ENCODE results near the gene VPS35L.

The VPS35L gene

DNA sequence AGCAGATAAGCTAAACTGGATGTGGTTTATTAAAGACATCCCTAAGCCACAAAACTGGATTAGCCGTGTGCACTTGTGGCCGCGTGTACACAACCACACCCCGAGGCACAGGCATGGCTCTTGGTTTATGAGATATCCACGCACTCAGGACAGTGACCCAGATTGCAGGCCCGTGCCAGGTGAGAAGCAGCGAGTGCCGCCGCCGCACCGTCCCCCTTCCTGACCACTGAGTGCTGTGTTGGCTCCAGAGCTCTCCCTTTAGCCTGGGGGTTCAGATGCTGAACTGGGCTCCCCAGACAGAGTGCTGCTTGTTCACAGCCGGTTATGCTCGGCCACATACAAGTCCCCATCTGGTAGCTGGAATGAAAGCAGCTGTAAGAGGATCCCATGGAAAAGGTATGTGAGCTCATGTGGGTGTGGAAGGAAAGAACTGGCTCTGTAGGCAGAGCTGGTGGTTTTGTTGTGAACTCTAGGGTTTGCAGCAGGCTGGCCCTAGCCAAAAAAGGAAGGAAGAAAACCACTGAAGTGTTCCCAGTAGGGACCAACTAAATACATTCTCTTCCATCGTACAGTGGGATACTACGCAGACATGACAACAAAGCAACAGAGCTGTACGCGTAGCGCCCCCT is 133.0 kb downstream of the VPS35L start:
- Histone ChIP-seq H3K36me3 (ENCODE audit: control insufficient read depth, low read depth, low read length) (peaks cover 22% of the 10 kb centered on the region), H3K27me3 (ENCODE audit: control insufficient read depth, insufficient read depth, low read length) (no peaks in the 10 kb centered on the region), H3K27ac (ENCODE audit: low read length) (no peak overlapping the region), H3K4me1 (ENCODE audit: control insufficient read depth, low read depth, low read length) (no peaks in the 10 kb centered on the region), H3K9ac (ENCODE audit: low read length) (no peak overlapping the region), H3K4me3 (ENCODE audit: low read length) (no peak overlapping the region), H3K9me3 (ENCODE audit: control insufficient read depth, low read depth, low read length) (no peaks in the 10 kb centered on the region)

GRCh38 chr16:19689342-19689741 is 133.8 kb downstream of the VPS35L start:
- Histone ChIP-seq H3K4me3 (ENCODE audit: low read length) (no peak overlapping the region), H3K9me3 (ENCODE audit: control insufficient read depth, low read depth, low read length) (no peaks in the 10 kb centered on the region), H3K9ac (ENCODE audit: low read length) (no peak overlapping the region), H3K36me3 (ENCODE audit: control insufficient read depth, low read depth, low read length) (peaks cover 19% of the 10 kb centered on the region), H3K27ac (ENCODE audit: low read length) (no peak overlapping the region), H3K4me1 (ENCODE audit: control insufficient read depth, low read depth, low read length) (no peaks in the 10 kb centered on the region), H3K27me3 (ENCODE audit: control insufficient read depth, insufficient read depth, low read length) (no peaks in the 10 kb centered on the region)

DNA sequence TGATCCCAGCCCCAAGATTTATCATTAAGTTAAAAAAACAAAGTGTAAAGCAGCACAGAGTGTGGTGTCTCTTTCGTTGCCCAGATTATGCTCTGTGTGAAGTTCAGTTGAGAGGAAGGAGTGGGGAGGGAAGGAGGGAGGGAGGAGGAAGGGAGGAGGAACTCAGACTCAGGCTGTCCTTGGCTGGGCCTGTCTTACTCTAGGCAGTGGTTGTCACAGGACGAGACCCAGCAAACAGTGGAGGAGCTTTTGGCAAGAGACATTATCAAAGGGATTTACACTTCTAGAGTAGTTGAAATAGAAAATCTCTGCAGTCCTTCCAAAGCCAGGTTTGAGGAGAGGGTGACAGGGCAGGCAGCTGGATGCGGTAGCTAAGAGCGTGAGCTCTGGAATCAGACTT is 134.7 kb downstream of the VPS35L start:
- Histone ChIP-seq H3K27ac (ENCODE audit: low read length) (no peak overlapping the region), H3K4me1 (ENCODE audit: control insufficient read depth, low read depth, low read length) (no peaks in the 10 kb centered on the region), H3K27me3 (ENCODE audit: control insufficient read depth, insufficient read depth, low read length) (no peaks in the 10 kb centered on the region), H3K9me3 (ENCODE audit: control insufficient read depth, low read depth, low read length) (no peaks in the 10 kb centered on the region), H3K36me3 (ENCODE audit: control insufficient read depth, low read depth, low read length) (peaks cover 17% of the 10 kb centered on the region), H3K9ac (ENCODE audit: low read length) (no peak overlapping the region), H3K4me3 (ENCODE audit: low read length) (no peak overlapping the region)

- Histone ChIP-seq H3K9ac (ENCODE audit: low read length) (no peak overlapping the region), H3K36me3 (ENCODE audit: control insufficient read depth, low read depth, low read length) (peaks cover 12% of the 10 kb centered on the region), H3K9me3 (ENCODE audit: control insufficient read depth, low read depth, low read length) (no peaks in the 10 kb centered on the region), H3K4me3 (ENCODE audit: low read length) (no peak overlapping the region), H3K4me1 (ENCODE audit: control insufficient read depth, low read depth, low read length) (no peaks in the 10 kb centered on the region), H3K27me3 (ENCODE audit: control insufficient read depth, insufficient read depth, low read length) (no peaks in the 10 kb centered on the region), H3K27ac (ENCODE audit: low read length) (no peak overlapping the region)
These were observed 135.7 kb downstream of the VPS35L start for GRCh38 chr16:19691161-19691711.

DNA sequence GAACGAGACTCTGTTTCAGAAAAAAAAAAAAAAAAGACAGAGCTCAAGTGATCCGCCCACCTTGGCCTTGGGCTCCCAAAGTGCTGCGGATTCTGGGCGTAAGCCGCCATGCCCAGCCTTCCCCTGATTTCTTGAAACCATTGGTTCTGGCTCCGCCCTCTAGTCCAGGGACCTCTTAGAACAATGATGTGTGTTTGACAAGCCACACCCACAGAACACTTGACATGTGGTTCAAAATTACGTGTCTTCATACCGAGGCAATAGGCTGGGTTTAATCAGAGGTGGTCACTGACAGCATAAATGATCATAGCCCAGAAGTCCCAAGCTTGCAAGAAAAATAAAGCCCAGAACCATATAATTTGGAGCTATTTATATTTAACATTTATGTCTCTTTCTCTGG is 139.5 kb downstream of the VPS35L start:
- no peaks in the 10 kb centered on the region for H3K4me1 ChIP-seq (ENCODE audit: control insufficient read depth, low read depth, low read length)
- H3K9me3 ChIP-seq (ENCODE audit: control insufficient read depth, low read depth, low read length) = no peaks in the 10 kb centered on the region
- H3K9ac ChIP-seq (ENCODE audit: low read length) = no peak overlapping the region
- H3K36me3 ChIP-seq (ENCODE audit: control insufficient read depth, low read depth, low read length) = peaks cover 23% of the 10 kb centered on the region
- H3K27me3 ChIP-seq (ENCODE audit: control insufficient read depth, insufficient read depth, low read length) = no peaks in the 10 kb centered on the region
- H3K27ac ChIP-seq (ENCODE audit: low read length) = no peak overlapping the region
- no peak overlapping the region for H3K4me3 ChIP-seq (ENCODE audit: low read length)

GRCh38 chr16:19696328-19696727 is 140.8 kb downstream of the VPS35L start:
- H3K36me3 ChIP-seq (ENCODE audit: control insufficient read depth, low read depth, low read length) = peaks cover 37% of the 10 kb centered on the region
- no peak overlapping the region for H3K27ac ChIP-seq (ENCODE audit: low read length)
- H3K9me3 ChIP-seq (ENCODE audit: control insufficient read depth, low read depth, low read length) = no peaks in the 10 kb centered on the region

GRCh38 chr16:19696961-19697360 is 141.5 kb downstream of the VPS35L start:
- Histone ChIP-seq H3K4me3 (ENCODE audit: low read length) (no peak overlapping the region), H3K9me3 (ENCODE audit: control insufficient read depth, low read depth, low read length) (no peaks in the 10 kb centered on the region), H3K27me3 (ENCODE audit: control insufficient read depth, insufficient read depth, low read length) (no peaks in the 10 kb centered on the region), H3K9ac (ENCODE audit: low read length) (no peak overlapping the region), H3K27ac (ENCODE audit: low read length) (no peak overlapping the region), H3K4me1 (ENCODE audit: control insufficient read depth, low read depth, low read length) (no peaks in the 10 kb centered on the region), H3K36me3 (ENCODE audit: control insufficient read depth, low read depth, low read length) (peaks cover 33% of the 10 kb centered on the region)

More at GRCh38 chr16:19696328-19696727, 140.8 kb downstream of the VPS35L start:
- Histone ChIP-seq H3K4me1 (ENCODE audit: control insufficient read depth, low read depth, low read length) (no peaks in the 10 kb centered on the region), H3K4me3 (ENCODE audit: low read length) (no peak overlapping the region), H3K9ac (ENCODE audit: low read length) (no peak overlapping the region), H3K27me3 (ENCODE audit: control insufficient read depth, insufficient read depth, low read length) (no peaks in the 10 kb centered on the region)

DNA sequence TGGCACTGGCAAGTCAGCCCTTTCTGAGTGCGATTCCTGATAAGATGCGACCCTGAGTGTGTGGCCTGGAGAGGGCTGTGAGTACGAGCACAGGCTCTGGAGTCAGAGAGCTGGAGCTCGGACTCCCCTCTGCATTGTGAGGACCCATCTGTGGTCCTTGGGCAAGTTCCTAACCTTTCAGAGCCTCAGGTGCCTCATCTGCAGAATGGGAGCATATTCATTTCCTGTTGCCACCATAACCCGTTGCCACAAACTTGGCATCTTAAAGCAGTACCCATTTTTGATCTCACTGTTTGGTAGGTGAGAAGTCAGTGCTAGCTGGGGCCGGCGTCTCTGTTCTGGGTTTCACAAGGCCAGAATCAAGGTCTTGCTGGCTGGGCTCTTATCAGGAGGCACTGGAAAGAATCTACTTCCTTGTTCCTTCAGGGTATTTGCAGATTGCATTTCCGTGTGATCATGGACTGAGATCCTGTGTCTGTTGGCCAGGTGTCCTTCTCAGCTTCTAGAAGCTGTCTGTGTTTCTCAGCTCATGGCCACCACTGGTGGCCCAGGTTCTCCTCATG is 142.3 kb downstream of the VPS35L start:
- no peak overlapping the region for H3K9ac ChIP-seq (ENCODE audit: low read length)
- H3K9me3 ChIP-seq (ENCODE audit: control insufficient read depth, low read depth, low read length) = no peaks in the 10 kb centered on the region
- no peak overlapping the region for H3K4me3 ChIP-seq (ENCODE audit: low read length)
- H3K27ac ChIP-seq (ENCODE audit: low read length) = no peak overlapping the region
- no peaks in the 10 kb centered on the region for H3K27me3 ChIP-seq (ENCODE audit: control insufficient read depth, insufficient read depth, low read length)
- peaks cover 41% of the 10 kb centered on the region for H3K36me3 ChIP-seq (ENCODE audit: control insufficient read depth, low read depth, low read length)
- no peaks in the 10 kb centered on the region for H3K4me1 ChIP-seq (ENCODE audit: control insufficient read depth, low read depth, low read length)

DNA sequence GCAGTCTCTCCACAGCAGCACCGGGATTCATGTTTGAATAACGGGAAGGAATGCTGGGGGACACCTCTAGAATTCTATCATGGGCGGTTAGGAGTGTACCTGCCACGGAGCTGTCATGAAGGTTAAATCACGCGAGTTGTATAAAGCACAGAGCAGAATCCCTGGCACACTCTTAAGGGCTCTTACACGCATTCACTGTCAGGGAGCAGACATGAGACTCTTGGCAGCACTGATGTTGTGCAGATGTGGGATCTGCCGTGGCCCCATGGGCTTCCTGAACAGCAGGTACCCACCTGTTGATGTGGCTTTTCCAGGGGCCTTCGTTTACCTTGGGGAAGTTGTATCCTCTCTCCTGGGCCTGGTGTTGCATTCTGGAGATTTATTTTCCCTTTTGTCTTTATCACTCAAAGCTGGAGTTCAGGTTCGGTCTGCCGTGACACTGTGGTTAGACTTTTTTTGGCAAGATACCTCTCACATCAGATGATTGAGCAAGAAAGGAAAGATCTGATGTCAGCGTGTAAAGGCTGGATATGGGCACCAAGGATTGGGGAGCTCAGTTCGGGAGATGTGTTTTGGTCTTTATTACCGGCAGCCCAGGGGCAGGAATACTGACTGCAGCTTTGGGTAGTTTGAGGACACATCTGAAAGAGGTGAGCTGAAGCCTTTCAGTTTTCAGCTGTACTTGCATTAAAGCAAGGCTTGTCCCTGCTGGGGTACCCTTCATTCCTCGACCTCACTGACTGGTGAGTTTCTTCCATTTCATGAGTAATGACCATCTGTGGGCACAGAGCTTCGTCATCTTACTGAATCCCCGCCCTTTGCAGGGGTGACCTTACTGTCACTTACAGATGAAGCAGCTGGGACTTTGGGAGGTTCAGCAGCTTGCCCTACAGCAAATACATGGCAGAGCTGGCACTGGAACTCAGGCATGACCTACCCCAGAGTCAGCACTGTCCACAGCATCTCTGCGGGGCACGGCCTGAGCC is 143.3 kb downstream of the VPS35L start:
- H3K36me3 ChIP-seq (ENCODE audit: control insufficient read depth, low read depth, low read length) = peaks cover 50% of the 10 kb centered on the region
- no peak overlapping the region for H3K4me3 ChIP-seq (ENCODE audit: low read length)
- H3K27me3 ChIP-seq (ENCODE audit: control insufficient read depth, insufficient read depth, low read length) = no peaks in the 10 kb centered on the region
- no peak overlapping the region for H3K27ac ChIP-seq (ENCODE audit: low read length)
- no peaks in the 10 kb centered on the region for H3K9me3 ChIP-seq (ENCODE audit: control insufficient read depth, low read depth, low read length)
- no peak overlapping the region for H3K9ac ChIP-seq (ENCODE audit: low read length)
- no peaks in the 10 kb centered on the region for H3K4me1 ChIP-seq (ENCODE audit: control insufficient read depth, low read depth, low read length)

DNA sequence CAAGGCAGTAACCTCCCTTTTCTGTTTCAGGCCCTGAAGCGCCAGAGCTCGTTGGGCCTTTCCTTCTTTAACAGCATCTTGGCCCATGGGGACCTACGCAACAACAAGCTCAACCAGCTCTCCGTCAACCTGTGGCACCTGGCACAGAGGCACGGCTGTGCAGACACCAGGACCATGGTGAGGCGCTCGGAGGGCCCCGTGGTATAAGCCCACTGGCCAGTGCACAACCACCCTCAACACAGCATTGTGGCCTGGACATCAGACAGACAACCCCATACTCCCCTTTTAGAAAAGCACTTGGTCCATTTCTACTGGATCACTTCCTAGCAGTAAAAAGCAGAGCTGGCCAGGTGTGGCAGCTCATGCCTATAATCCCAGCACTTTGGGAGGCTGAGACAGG is 144.0 kb downstream of the VPS35L start:
- H3K9me3 ChIP-seq (ENCODE audit: control insufficient read depth, low read depth, low read length) = no peaks in the 10 kb centered on the region
- H3K27me3 ChIP-seq (ENCODE audit: control insufficient read depth, insufficient read depth, low read length) = no peaks in the 10 kb centered on the region
- H3K36me3 ChIP-seq (ENCODE audit: control insufficient read depth, low read depth, low read length) = peaks cover 57% of the 10 kb centered on the region
- H3K9ac ChIP-seq (ENCODE audit: low read length) = no peak overlapping the region
- H3K27ac ChIP-seq (ENCODE audit: low read length) = no peak overlapping the region
- no peak overlapping the region for H3K4me3 ChIP-seq (ENCODE audit: low read length)
- no peaks in the 10 kb centered on the region for H3K4me1 ChIP-seq (ENCODE audit: control insufficient read depth, low read depth, low read length)

GRCh38 chr16:19700319-19700781 is 144.8 kb downstream of the VPS35L start:
- Histone ChIP-seq H3K9ac (ENCODE audit: low read length) (no peak overlapping the region), H3K4me1 (ENCODE audit: control insufficient read depth, low read depth, low read length) (no peaks in the 10 kb centered on the region), H3K9me3 (ENCODE audit: control insufficient read depth, low read depth, low read length) (no peaks in the 10 kb centered on the region), H3K27me3 (ENCODE audit: control insufficient read depth, insufficient read depth, low read length) (no peaks in the 10 kb centered on the region), H3K36me3 (ENCODE audit: control insufficient read depth, low read depth, low read length) (peaks cover 66% of the 10 kb centered on the region), H3K27ac (ENCODE audit: low read length) (no peak overlapping the region), H3K4me3 (ENCODE audit: low read length) (no peak overlapping the region)
